GM12865 (cell line): Measurements from ENCODE around the gene SELENOI.
"Not testable (repeated sequence)": the region's sequence is repeated elsewhere in the genome, so short reads cannot be mapped to it uniquely, and the experiment has no call there.

Experiments used
- DNase-seq: peaks from one replicate; pipeline ENCODE4 v3.0.0; 2010; ENCODE audit warnings: low read depth
- H3K4me3 ChIP-seq: 2 replicates; pipeline ENCODE4 v1.5.1; 2011; ENCODE audit warnings: mild to moderate bottlenecking, low read depth, low read length, control low read depth
- TF ChIP-seq, protein P1 (sequence below): IDR thresholded peaks from 2 replicates; pipeline ENCODE4 v1.5.1; 2011; ENCODE audit warnings: low read length, control low read depth, low read depth, inconsistent platforms; ENCODE audit not compliant: insufficient read depth; ENCODE audit errors: missing control alignments

SELENOI gene

DNA sequence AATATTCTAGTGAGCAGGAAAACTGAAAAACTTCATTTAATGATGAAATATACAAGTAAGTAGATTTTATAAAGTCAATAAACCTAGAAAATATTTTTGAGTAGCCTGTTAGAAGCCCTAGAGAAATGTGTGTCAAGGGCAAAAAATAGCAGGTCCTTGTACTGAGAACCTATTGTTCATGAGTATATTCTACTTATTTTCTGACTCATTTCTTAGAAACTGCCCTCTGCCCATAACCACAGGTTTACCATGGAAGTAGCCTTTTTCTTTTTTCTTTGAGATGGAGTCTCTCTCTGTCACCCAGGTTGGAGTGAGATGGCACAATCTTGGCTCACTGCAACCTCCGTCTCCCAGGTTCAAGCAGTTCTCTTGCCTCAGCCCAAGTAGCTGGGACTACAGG, 19.4 kb upstream of the SELENOI start:
- TF ChIP-seq, protein P1, sequence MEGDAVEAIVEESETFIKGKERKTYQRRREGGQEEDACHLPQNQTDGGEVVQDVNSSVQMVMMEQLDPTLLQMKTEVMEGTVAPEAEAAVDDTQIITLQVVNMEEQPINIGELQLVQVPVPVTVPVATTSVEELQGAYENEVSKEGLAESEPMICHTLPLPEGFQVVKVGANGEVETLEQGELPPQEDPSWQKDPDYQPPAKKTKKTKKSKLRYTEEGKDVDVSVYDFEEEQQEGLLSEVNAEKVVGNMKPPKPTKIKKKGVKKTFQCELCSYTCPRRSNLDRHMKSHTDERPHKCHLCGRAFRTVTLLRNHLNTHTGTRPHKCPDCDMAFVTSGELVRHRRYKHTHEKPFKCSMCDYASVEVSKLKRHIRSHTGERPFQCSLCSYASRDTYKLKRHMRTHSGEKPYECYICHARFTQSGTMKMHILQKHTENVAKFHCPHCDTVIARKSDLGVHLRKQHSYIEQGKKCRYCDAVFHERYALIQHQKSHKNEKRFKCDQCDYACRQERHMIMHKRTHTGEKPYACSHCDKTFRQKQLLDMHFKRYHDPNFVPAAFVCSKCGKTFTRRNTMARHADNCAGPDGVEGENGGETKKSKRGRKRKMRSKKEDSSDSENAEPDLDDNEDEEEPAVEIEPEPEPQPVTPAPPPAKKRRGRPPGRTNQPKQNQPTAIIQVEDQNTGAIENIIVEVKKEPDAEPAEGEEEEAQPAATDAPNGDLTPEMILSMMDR = no peak
- no peak overlapping the region for H3K4me3 ChIP-seq
- no peak for DNase-seq

DNA sequence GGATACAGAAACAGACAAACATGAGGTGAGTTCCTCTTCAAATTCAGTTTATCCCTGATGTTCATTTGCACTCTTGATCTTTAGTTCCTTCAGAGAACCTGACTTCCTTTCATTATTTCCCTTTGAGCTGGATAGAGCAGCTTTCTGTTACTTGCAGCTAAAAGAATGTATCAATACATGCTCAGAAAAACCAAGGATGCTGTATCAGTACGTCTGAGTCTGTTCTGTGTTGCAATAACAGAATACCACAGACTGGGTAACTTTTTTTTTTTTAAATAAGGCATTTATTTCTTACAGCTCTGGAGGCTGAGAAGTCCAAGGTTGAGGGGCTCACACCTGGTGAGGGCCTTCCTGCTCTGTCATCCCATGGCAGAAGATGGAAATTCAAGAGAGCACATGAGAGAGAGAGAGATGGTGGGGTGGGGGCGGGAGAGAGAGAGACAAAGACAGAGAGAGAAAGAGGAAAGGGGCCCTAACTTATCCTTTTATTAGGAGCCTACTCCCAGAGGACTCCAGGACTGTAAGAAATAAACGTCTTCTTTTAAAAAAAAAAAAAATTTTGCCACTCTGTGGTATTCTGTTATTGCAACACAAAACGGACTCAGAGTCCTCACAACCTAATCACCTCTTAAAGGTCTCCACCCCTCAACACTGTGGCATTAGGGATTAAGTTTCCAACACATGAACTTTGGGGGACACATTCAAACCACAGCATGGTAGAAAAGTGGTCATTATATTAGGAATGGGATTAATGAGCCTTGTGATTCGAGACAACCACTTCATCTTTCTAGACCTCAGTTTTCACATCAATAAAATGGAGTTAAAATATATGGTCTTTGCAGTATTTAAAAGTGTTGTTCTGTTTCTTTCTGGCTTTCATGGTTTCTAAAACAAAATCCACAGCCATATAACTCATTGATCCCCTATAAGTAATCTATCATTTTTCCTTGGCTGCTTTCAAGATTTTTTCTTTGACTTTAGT, 18.4 kb upstream of the SELENOI start:
- TF ChIP-seq, protein P1 = no peak
- DNase-seq = no peak
- H3K4me3 ChIP-seq = no peak overlapping the region

DNA sequence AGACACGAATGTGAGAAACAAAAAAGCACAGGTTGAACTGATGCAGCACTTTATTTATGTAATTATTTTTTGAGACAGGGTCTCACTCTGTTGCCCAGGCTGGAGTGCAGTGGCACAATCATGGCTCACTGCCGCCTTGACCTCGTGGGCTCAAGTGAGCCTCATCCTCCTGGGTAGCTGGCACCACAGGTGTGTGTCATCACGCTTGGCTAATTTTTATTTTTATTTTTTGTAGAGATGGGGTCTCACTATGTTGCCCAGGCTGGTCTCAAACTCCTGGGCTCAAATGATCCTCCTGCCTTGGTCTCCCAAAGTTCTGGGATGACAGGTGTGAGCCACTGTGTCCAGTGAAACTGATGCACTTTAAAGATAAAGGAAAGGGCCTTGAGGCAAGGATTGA, 16.9 kb upstream of the SELENOI start:
- not testable (repeated sequence) for DNase-seq

DNA sequence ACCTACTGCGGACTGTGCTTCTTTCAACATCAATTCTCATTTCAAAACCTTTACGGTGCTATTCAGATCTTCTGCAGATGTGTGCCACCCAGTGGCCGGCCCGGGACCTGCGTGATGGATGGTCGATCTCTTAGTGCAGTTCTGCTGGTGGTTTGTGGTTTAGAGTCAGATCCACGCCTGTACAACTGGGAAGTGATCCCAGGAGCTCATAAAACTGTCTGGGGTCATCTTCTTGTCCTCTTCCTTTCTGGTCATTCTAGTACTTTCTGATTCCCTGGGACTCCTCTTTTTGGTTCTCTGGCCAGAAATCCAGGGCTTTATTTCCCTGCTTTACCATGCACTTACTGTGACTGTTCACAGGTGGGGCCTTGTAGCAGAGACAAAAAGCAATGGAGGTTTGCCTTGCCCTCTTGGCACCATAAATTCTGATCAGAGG, 15.8 kb upstream of the SELENOI start:
- TF ChIP-seq, protein P1 = peak; percentile 92
- peak; percentile 83 for DNase-seq
- no peak overlapping the region for H3K4me3 ChIP-seq

More for the DNA sequence above, 16.9 kb upstream of the SELENOI start:
- not testable (repeated sequence) for H3K4me3 ChIP-seq

DNA sequence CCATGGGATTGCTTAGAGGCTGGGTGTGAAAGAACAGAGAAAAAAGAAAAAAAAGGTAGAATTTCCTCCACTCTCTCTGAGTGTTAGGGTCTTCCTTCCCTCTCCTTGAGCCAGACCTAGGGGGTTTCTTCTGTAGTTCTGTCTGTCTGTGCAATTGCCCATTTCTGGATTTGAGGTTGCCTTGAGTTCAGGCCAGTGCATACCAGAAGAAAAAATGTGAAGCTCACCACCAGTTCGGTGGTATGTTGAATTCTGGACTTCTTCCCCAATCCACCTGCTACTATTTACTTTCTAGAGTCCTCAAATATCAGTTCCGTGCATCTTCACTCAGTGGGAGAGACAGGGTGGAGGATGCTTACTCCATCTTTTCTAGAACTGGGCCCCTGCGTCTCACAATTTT, 15.3 kb upstream of the SELENOI start:
- TF ChIP-seq, protein P1 = no peak
- no peak overlapping the region for H3K4me3 ChIP-seq
- DNase-seq = no peak

DNA sequence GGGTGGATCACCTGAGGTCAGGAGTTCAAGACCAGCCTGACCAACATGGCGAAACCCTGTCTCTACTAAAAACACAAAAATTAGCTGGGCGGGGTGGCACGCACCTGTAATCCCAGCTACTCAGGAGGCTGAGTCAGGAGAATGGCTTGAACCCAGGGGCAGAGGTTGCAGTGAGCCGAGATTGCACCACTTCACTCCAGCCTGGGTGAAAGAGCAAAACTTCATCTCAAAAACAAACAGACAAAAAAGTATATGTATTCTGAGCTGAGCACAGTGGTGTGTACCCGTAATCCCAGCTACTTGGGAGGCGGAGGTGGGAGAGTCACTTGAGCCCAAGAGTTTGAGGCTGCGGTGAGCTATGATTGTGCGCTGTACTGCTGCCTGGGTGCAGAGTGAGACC, 14.6 kb upstream of the SELENOI start:
- not testable (repeated sequence) for H3K4me3 ChIP-seq, DNase-seq

DNA sequence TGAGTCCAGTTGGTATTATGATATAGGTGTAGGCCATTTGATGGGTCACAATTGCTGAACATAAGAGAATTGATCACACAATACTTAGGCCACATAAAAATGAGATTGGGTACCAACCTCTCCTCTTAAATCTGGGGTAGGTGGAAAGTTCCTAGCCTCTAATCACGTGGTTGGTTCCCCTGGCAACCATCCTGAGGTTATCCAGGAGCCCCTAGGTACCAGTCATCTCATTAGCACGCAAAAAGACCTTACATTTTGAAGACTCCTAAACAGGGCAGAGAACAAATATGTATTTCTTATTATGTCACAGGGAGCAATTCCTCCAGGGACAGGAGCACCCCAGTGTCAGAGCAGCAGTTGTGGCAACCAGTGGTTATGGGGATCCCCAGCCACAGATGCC, 12.7 kb upstream of the SELENOI start:
- TF ChIP-seq, protein P1 = no peak
- no peak for DNase-seq
- no peak overlapping the region for H3K4me3 ChIP-seq

DNA sequence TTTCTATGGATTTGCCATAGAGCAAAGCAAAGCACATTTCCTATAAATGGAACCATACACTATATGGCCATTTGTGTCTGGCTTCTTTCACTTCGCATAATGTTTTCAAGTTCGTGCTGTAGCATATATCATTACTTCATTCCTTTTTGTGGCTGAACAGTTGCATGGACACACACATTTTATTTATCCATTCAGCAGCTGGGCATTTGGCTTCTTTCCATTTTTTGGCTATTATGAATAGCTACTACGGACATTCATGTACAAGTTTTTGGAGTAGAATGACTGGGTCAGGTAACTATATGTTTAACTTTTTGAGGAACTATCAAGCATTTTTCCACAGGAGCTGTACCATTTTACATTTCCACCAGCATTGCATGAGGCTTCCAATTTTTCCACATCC, 10.7 kb upstream of the SELENOI start:
- TF ChIP-seq, protein P1 = no peak
- no peak for DNase-seq
- H3K4me3 ChIP-seq = no peak overlapping the region
